ENCODE measurements around the gene MPV17L2.

The MPV17L2 gene

DNA sequence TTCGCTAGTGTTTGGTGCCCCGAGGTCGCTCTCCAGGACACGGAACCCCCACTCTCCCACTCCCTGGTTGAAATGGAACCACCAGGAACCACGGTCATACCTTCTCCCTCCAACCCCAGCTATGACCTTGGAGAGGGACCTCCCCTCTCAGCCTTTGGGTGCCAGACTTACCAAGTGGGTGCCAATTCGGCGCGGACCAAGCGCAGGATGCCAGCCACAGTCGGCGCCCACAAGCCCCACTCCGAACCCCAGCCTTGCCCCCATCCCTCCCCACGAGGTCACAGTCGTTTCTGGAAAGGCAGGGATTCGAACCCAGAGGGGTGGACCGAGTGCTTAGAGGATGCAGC, 32.3 kb downstream of the MPV17L2 start:
- no peak for TF ChIP-seq CTCF (IDR thresholded peaks at IDR 0.05)
- Histone ChIP-seq H3K36me3 (ENCODE audit: control insufficient read depth, insufficient read depth, low read length) (no peaks in the 10 kb centered on the region), H3K79me2 (no peaks in the 10 kb centered on the region), H3K4me3 (ENCODE audit: low read depth, low read length) (no peak overlapping the region), H2AFZ (peak overlapping the region; percentile 74), H3K9ac (no peak overlapping the region), H3K27ac (no peak overlapping the region), H3K9me3 (ENCODE audit: control insufficient read depth, low read length) (no peaks in the 10 kb centered on the region), H3K4me1 (peaks cover 6% of the 10 kb centered on the region), H3K27me3 (ENCODE audit: control insufficient read depth, insufficient read depth, low read length) (no peaks in the 10 kb centered on the region), H3K4me2 (ENCODE audit: low read length) (peak overlapping the region; percentile 77)

DNA sequence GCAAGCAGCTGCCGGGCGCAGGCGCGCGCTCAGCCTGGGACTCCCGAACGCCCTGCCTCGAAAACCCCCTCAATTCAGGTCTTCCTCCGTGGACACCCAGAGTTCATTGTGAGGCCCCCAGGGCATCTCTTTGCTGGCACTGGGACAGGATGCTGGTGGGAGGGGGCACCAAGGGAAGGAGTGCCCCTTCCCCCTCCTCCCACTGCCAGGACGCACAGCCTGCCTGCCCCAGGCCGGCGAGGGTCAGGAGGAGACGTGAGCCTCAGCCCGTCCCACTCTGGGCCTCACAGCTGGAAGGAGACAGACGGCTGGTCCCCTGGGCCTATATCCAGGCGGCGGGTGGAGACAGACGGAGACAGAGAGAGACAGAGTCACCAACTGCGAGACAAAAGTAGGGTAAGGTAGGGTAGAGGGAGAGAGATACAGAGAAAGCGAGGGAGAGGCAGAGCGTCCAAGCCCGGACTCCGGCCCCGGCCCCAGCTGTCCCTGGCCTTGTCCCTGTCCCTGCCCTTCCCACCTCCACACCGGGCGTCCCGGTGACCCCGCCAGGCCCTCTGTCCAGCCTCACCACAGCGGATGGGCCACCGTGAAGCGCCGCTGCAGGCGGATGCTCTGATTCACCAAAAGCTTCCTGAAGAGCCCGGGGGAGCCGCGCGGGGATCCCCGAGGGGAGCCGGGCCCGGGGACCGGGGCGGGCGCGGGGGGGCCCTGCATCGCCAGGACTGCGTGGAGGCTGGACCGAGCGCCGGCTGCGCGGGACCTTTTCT, 32.9 kb downstream of the MPV17L2 start, which contains the start of gene PDE4C:
PDE4C (minus strand) TSS at position 737 of the 767 bp plus-strand sequence; CDS start at position 714, 23 bp downstream.
- no peak within 1 kb of the TSS for H3K27ac ChIP-seq
- no peak within 1 kb of the TSS for H3K4me3 ChIP-seq (ENCODE audit: low read depth, low read length)
- H3K9me3 ChIP-seq (ENCODE audit: control insufficient read depth, low read length): no peaks in the 10 kb centered on the region
- H3K4me2 ChIP-seq (ENCODE audit: low read length): peak within 1 kb of the TSS; percentile 77
- no peak within 1 kb of the TSS for H3K9ac ChIP-seq
- H3K79me2 ChIP-seq: no peaks in the 10 kb centered on the region
- TF ChIP-seq CTCF (IDR thresholded peaks at IDR 0.05): no peak
- H3K36me3 ChIP-seq (ENCODE audit: control insufficient read depth, insufficient read depth, low read length): no peaks in the 10 kb centered on the region
- no peaks in the 10 kb centered on the region for H3K27me3 ChIP-seq (ENCODE audit: control insufficient read depth, insufficient read depth, low read length)
- peak within 1 kb of the TSS; percentile 74 for H2AFZ ChIP-seq
- H3K4me1 ChIP-seq: peaks cover 6% of the 10 kb centered on the region

DNA sequence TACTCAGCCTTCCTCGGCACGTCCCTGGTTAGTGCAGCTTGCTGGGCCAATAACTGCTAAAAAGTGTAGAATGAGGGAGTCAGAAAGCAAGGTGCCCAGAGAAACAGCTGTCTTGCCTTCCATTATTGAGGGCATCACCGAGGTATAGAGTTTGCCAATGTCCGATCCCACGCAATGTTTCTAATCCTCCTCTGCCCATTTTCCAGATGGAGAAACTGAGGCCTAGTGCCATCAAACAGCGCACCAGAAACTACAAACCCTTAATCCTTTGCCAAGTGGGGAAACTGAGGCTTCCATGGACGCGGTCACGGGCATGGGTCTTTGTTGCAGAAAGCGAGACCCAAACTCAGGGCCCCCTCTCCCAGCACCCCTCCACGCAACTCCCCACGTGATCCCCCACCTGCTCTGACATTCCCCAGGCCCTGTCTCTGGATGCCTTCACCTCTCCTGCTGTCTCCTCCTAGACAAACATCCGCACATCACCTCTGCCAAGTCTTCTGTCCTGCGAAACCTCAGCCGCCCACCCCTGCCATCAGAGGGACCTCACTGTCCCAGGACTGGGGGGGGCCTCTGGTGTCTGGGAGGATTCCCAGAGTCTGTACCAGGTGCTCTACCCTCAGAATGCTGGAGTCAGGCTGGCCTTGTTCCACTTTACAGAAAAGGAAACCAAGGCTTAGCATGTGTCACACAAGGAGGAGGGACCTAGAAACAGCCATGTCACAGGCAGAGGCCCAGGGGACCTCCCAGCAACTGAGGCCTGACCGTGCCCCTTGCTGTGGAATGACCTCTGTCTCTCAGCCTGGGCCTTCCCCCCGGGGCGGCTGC, 34.1 kb downstream of the MPV17L2 start:
- H3K4me1 ChIP-seq: peaks cover 6% of the 10 kb centered on the region
- no peak overlapping the region for H3K4me3 ChIP-seq (ENCODE audit: low read depth, low read length)
- H3K36me3 ChIP-seq (ENCODE audit: control insufficient read depth, insufficient read depth, low read length): no peaks in the 10 kb centered on the region
- H3K27ac ChIP-seq: no peak overlapping the region
- no peaks in the 10 kb centered on the region for H3K79me2 ChIP-seq
- no peak overlapping the region for H2AFZ ChIP-seq
- H3K9ac ChIP-seq: no peak overlapping the region
- no peak overlapping the region for H3K4me2 ChIP-seq (ENCODE audit: low read length)
- H3K27me3 ChIP-seq (ENCODE audit: control insufficient read depth, insufficient read depth, low read length): no peaks in the 10 kb centered on the region
- H3K9me3 ChIP-seq (ENCODE audit: control insufficient read depth, low read length): no peaks in the 10 kb centered on the region
- no peak for TF ChIP-seq CTCF (IDR thresholded peaks at IDR 0.05)

DNA sequence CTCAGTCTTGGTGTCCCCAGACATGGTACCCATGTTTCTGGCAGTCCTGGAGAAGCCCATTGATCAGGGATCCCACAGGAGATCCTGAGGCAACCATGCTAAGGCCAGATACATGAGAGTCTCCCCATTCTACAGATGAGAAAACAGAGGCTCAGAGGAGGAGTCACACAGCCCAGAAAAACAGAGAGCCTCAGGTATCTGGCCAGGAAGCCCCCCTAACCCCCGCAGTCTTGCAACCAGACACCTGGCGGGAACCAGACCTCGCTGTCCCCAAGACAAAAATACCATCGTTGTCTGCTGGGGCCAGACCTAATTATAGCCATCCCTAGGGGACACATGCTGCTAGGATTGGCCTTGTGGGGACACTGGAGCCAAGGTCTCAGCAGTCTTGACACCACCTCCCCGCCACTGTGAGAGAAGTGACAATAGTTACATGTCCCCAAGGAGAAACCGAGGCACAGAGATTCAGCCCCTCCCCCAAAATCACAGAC, 34.8 kb downstream of the MPV17L2 start:
- Histone ChIP-seq H3K9ac (no peak overlapping the region), H3K4me1 (peaks cover 6% of the 10 kb centered on the region), H3K4me2 (ENCODE audit: low read length) (no peak overlapping the region), H3K4me3 (ENCODE audit: low read depth, low read length) (no peak overlapping the region), H3K79me2 (no peaks in the 10 kb centered on the region), H2AFZ (no peak overlapping the region), H3K36me3 (ENCODE audit: control insufficient read depth, insufficient read depth, low read length) (no peaks in the 10 kb centered on the region), H3K9me3 (ENCODE audit: control insufficient read depth, low read length) (no peaks in the 10 kb centered on the region), H3K27me3 (ENCODE audit: control insufficient read depth, insufficient read depth, low read length) (no peaks in the 10 kb centered on the region), H3K27ac (no peak overlapping the region)
- TF ChIP-seq CTCF (IDR thresholded peaks at IDR 0.05): no peak

All from parathyroid adenoma (tissue), 2 donors.